GM19455 (cell line): ENCODE measurements around the gene LILRA6.
"Not testable (repeated sequence)": the region's sequence is repeated elsewhere in the genome, so short reads cannot be mapped to it uniquely, and the experiment has no call there.

ENCODE experiments used
- ATAC-seq: cut with Tn5 transposase; IDR thresholded peaks from one replicate; pipeline ENCODE4 v1.9.1; 2021; ENCODE audit not compliant: unreplicated experiment

LILRA6 gene

GRCh38 chr19:54231077-54231931 is 11.3 kb downstream of the LILRA6 start:
- ATAC-seq = no peak

DNA sequence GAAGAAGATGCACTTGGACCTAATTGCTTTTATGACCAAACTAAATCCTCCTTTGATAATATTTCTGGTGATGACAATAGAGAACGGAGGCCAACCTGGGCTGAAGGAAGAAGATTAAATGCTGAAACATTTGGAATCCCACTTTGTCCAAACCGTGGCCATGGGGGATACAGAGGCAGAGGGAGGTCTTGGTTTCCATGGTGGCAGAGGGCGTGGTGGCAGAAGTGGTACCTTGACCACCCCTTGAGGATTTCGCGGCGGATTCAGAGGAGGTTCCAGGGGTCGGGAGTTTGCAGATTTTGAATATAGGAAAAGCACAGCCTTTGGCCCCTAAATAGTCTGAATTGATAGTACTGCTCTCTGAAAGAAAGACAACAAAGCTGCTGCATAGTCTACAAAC is 12.6 kb downstream of the LILRA6 start:
- ATAC-seq = no peak

GRCh38 chr19:54229146-54229545 is 13.4 kb downstream of the LILRA6 start:
- ATAC-seq = no peak

DNA sequence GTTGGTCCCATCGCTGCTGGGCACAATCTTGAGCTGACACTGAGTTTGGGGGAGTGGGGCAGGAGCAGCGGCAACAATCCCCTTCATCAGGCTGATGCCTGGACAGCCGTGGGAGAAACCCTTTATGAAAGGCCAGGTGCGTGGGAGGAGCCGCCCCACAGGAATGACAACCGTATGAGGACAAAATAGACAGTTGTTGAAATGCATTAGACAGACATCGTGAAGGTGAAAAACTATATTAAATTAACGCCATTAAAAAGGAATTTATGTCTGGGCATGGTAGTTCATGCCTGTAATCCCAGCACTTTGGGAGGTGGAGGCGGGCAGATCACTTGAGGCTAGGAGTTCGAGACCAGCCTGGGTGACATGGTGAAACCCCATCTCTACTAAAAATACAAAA is 18.0 kb downstream of the LILRA6 start:
- not testable (repeated sequence) for ATAC-seq

GRCh38 chr19:54223937-54224281 is 18.7 kb downstream of the LILRA6 start:
- ATAC-seq = not testable (repeated sequence)

- not testable (repeated sequence) for ATAC-seq
These were observed 19.2 kb downstream of the LILRA6 start for GRCh38 chr19:54223277-54223936.

- ATAC-seq = not testable (repeated sequence)
These were observed 19.9 kb downstream of the LILRA6 start, which contains the start of gene LILRB3 for GRCh38 chr19:54222474-54223276. LILRB3 (minus strand) TSS chr19:54223007; CDS start chr19:54222976, 31 bp downstream.

DNA sequence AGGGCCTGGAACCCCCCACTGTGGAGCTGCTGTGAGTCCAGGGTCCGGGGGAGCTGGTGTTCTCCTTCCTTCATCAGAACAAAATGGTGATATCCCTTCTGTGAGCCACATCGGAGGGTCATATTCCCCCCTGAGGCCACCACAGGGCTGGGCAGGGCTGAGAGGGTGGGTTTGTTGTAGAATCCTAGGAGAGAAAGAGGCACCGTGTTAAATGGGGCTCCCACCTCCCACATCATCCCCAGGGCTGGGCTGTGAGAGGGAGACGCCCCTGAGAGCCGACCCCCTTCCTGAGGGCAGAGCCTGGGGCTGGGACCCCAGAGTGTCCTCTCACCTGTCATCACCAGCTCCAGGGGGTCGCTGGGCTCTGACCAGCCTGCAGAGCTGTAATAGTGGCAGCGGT is 20.6 kb downstream of the LILRA6 start:
- not testable (repeated sequence) for ATAC-seq

GRCh38 chr19:54219702-54220101 is 22.9 kb downstream of the LILRA6 start:
- ATAC-seq = not testable (repeated sequence)

DNA sequence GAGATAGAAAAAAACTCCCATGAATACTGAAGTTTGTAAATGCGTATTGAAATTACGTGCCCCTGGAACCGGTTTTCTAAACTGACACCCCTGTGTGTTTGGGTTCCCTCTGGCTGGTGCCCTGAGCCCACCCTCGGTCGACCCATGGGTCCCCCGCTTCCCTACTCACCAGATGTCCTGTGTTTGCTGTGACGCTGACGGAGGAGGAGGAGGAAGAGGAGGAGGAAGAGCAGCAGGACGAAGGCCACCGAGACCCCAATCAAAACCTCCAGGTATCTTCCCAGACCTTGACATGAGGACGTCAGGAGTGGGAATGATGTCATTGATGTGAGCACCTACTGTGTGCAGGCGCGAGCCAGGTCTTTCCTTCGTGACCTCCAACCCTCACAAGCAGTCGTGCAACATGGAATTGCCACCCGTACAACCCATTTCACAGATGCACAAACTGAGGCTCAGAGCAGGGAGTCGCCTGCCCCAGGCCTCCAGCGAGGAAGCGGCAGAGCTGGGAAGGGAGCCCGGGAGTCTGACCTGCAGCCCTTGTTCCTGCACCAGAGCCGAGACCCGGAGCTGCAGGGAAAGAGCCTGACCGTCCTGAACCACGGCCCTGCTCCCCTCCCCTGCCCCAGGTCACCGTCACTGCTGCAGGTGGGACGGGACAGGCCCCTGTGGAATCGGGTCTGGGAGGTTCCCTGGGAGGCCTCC is 23.5 kb downstream of the LILRA6 start:
- ATAC-seq = no peak

- no peak for ATAC-seq
These were observed 24.3 kb downstream of the LILRA6 start for GRCh38 chr19:54218259-54218658.

GRCh38 chr19:54217517-54218247 is 24.9 kb downstream of the LILRA6 start:
- not testable (repeated sequence) for ATAC-seq

DNA sequence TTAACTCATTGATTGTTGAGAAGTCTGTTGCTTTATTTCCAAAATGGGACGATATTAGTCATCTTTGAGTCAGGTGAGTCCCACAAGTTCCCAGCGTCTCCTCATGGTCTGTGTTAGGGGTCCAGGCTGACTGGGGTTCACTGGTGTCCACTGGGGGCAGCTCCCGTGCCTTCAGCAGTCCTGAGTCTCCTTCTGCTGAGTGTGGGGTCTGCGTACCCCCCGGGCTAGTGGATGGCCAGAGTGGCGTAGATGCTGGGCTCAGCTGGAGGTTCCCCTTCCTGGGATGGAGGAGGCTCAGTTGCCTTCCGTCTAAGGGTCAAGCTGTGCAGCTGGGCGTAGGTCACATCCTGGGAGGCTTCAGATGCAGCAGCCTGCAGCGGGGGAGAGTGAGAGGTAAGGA is 25.7 kb downstream of the LILRA6 start:
- ATAC-seq = no peak

DNA sequence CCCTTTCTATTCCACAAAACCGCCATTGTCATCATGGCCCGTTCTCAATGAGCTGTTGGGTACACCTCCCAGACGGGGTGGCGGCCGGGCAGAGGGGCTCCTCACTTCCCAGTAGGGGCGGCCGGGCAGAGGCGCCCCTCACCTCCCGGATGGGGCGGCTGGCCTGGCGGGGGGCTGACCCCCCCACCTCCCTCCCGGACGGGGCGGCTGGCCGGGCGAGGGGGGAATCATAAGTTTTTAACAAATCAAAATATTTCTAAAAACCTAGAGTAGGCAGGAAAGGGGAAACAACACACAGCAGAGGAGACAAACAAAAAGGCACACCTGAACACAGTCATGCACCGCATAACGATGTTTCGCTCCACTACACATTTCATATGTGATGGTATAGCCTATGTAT is 27.9 kb downstream of the LILRA6 start:
- ATAC-seq = not testable (repeated sequence)

DNA sequence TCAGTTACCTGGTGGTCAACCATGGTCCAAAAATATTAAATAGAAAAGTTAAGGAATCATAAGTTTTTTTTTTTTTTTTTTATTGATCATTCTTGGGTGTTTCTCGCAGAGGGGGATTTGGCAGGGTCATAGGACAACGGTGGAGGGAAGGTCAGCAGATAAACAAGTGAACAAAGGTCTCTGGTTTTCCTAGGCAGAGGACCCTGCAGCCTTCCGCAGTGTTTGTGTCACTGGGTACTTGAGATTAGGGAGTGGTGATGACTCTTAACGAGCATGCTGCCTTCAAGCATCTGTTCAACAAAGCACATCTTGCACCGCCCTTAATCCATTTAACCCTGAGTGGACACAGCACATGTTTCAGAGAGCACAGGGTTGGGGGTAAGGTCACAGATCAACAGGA is 28.4 kb downstream of the LILRA6 start:
- not testable (repeated sequence) for ATAC-seq

DNA sequence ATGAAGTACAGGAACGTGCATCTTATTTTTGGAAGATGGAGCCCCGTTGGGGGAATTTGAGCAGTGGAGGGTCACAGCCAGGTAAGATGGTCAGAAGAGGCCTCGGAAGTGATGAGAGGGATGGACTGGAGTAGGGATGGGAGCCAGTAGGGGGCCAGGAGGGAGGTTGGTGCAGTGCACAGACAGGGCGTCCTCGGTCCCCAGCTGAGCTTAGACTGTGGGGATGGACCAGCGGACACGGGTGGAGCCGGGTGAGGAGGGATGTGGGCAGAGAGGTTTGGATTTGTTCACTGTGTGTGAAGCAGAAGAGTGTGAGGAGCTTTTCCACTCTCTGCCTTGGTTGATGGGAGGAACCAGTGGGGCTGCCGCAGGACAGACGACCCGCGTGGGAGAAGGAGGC is 31.4 kb downstream of the LILRA6 start:
- no peak for ATAC-seq

- ATAC-seq = no peak
These were observed 32.6 kb downstream of the LILRA6 start for GRCh38 chr19:54209811-54210494.

- ATAC-seq = no peak
These were observed 33.4 kb downstream of the LILRA6 start for GRCh38 chr19:54209058-54209810.

GRCh38 chr19:54208784-54209057 is 33.9 kb downstream of the LILRA6 start:
- no peak for ATAC-seq
